NCI-H1436 (cell line): Measurements from ENCODE around the gene MS4A4A.
"Not testable (repeated sequence)": the region's sequence is repeated elsewhere in the genome, so short reads cannot be mapped to it uniquely, and the experiment has no call there.

Experiments used
- DNase-seq: peaks from one replicate; lab custom pipeline; 2025; lab: John Stamatoyannopoulos, UW

MS4A4A gene

DNA sequence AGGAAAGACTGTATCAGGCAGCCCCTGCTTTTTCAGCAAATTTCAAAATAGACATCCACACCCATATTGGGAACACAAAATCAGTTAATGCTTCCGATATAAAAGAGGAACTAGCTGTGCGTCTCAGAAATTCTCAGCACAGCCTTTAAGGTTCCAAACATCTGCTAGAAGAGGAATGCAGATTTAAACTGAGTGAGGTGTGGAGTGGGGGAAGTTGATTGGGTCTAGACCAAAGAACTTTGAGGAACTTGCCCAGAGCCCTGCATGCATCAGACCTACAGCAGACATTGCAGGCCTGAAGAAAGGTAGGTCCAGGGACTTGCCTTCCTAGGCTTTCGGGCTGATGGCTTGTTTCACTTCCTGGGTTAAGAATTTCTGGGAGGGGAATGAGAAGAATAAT, at the start of gene MS4A4A:
TSS of gene MS4A4A (plus strand) at position 255 of the 400 bp plus-strand sequence. CDS start at position 265, 10 bp downstream.
- no peak for DNase-seq

DNA sequence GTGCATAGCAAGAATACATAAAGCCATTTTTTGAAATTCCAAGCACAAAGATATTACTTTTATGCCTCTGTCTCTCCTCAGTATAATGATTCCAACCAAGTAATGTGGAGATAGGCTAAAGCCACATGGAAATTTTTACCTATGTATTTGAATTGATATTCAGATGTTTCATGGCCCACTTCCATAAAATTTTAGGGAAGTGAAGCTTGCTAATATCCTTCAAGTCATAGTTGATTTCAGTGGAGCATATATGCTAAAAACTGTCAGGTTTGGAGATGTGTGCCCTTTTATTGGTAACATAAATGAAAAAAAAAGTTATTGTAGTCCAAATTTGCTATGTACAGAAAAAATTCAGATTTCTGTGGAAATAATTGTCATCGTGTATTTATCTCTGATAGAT, 49.8 kb upstream of the MS4A4A start:
- DNase-seq: no peak

DNA sequence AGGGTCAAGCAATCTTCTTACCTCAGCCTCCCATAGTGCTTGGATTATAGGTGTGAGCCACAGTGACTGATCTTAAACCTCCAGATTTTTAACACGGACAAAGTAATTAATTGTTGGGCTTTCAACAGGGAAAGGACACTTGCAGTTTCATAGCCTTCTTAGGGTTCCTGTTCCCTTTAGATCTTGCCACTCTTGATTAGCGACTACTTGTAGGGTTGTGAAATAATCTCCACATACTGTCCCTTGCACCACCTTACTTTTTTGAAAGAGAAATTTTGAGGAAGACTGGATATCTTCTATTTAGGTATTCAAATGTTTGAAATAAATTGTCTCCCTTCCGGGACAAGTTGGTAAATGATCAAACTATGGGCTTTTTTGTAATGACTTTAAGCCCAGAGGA, 45.1 kb upstream of the MS4A4A start:
- DNase-seq: no peak

DNA sequence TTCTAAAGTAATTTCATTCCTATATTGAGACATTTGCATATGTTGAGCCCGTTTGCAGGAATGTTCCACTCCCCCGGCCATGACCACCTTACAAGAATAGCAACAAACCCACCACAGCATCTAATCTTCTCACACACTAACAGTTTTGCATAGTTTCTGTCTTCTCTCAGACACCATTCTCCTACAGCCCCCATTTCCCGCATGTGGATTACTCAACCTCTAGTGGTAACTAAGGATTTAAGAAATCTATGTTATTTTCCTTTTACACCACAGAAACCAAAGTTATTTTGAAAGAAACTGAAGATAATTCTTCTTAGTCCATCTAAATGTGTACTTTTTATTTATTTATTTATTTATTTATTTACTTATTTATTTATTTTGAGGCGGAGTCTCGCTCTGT, 39.8 kb upstream of the MS4A4A start:
- no peak for DNase-seq

DNA sequence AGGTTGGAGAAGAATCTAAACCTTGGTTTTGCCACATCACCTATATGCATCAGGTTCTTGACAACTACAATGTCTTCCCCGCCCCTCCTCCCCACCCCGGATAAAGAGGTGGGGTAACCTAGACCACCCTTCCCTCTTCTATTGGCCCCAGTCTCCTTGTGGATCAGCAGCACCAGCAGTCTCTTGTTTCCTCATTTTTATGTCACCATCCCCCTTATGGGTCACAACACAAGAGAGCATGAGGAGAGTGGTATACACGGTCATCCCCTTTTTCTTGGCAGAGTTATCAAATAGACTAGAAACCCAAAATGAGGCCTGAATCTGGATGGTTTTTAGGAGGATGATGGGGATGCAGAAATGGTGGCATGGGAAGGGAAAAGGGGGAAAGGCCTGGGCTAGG, 38.7 kb upstream of the MS4A4A start:
- DNase-seq: no peak

DNA sequence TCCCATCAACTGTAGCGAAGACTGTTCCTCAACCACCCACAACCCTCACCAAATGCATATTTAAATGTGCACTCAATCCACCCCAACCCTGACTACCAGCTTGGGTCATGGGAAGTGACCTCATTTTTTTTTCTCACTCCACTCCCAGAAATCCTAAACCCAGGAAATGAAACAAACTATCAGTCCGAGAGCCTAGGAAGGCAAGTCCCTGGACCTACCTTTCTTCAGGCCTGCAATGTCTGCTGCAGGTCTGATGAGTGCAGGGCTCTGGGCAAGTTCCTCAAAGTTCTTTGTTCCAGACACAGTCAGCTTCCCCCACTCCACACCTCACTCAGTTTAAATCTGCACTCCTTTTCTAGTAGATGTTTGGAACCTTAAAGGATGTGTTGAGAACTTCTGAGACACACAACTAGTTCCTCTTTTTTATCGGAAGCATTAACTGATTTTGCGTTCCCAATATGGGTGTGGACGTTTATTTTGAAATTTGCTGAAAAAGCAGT, 37.7 kb upstream of the MS4A4A start, which contains the start of gene MS4A4E:
TSS of gene MS4A4E (minus strand) at position 398 of the 500 bp plus-strand sequence. CDS start 13,082 bp downstream, outside the sequence.
- no peak for DNase-seq

DNA sequence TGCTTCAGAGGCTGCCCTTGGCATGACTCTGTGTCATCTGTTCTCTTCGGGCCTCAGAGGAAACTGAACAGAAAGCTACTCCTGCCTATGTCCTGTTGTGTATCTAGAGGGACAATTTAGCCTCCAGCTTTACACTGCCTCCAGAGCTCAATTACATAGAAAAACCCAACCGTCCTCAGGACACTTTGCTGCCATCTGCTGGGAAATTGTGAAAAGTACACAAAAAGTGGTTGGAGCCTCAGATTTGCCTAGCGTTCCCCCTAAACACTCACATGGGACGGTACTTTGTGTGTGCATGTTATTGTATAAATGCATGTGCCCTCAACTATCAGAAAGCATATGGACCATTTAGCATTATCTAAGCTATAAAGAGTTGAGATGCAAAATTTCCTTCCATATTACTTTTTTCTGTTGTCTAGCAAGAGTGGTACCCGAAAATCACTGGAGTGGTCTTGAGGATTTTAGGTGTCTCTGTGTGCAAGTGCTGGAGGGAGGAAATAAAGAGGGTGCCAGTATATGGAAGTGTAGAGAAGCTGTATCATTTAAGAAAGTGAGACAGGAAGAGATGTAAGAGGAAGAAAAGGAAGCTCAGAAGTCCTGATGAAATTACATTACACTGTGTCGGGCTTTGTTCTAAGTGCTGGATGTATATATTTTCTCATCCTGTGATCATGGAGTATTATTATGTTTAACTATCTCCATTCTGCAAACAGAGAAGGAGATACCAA, 28.8 kb upstream of the MS4A4A start:
- peak; percentile 0 for DNase-seq

DNA sequence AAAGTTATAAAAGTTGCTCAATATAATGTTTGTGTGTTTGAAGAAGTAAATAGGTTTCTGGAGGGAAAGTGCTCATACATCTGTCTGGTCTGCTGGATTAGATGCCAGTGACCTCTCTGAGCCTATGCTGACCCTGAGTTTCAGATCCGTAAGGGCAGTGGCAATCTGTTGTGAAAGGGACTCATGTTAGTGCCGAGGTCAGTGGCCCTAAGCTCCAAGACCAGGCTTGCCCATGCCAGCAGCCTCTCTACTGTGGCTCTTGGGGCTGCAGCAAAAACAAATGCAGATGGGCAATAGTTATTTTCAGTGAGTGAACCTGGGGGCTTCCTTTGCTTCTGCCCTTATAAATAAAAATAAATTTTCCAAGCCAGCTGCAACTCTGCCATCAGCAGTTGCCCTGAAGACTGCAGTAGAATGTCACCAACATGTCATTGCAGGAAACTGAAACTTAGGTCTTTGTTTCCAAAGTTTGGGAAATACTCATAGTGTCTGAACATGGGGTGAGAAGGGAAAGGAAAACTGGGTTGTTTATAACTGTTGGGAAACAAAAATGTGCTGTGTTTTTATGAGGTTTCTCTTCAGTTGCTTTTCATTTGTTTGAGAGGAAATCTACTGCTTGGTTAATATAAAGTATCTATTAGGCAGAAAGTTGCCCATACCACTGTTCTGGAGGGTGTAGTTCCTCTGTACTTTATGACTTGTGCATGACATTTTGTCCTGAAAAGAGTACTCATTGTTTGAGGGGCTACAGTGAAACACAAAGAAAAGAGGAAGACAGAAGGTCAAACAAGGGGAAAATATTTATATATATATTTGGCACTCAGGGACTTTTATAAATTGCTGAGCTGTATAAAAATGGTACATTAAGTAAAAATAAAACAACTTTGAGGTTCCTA, 28.0 kb upstream of the MS4A4A start:
- DNase-seq: no peak

DNA sequence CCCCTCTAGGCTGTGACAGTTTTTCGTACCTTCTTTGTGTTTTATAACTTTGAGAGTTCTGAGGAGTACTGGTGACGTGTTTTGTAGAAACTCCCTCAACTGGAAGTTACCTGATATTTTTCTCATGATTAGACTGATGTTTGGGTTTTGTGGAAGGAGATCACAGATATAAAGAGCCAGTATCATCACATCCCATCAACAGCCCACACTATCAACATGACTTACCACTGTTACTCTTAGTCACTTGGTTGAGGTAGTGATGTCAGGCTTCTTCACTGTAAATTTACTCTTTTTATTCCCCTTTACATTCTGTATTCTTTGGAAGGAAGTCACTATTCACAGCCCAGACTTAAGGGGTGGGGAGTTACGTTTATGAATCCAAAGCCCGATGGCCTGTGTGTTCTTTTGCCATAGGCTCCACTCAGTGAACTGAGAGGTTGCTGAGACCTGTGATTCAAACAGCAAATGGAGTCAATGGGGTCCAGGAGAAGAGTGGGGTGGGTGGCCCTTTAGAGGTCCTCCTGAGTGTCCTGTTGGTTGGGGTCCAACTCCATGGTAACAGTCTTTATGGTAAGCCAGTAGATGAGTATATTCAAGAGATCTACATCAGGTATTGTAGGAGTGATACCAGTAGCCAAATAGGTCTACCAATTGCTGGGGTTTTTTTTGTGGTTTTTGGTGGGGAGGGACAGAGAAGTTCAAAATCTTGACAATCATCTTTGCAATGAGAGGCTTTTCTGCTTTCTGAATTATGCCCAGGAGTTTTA, 22.3 kb upstream of the MS4A4A start:
- DNase-seq: no peak

DNA sequence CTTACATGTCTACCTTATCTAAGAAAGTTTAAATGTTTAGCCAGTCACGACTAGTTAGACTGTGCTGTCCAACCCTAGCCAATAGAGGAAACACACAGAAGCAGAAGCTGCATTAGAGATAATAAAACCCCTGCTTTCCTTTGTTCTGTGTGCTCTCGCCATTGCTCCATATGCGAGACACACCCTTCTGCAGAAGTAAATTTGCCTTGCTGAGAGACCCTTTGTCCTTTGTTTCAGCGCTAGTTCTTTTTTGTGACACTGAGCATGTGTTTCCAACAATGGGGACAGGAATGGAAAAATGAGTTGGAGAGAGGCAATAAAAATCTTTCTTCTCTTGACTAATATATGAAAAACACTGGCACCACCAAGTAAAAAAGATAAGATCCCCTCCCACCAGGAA, 19.5 kb upstream of the MS4A4A start:
- no peak for DNase-seq

DNA sequence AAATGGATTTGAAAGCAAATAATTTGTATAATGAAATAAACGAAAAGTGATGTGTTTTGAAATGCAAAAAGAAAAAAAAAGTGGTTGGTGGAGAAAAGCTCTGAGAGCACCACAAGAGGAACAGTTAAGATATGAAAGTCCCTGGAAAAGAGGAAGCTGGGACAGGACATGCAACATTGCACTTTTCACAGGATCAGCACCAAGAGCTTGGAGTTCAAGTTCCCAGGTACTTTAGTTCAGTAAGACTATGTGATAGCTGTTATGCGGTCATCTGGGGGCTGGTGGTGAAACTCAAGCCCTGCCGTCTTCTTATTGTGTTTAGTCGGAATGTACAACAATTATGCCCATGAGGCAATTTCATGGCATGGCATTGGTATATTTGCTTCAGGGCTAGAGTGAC, 17.1 kb upstream of the MS4A4A start:
- no peak for DNase-seq

DNA sequence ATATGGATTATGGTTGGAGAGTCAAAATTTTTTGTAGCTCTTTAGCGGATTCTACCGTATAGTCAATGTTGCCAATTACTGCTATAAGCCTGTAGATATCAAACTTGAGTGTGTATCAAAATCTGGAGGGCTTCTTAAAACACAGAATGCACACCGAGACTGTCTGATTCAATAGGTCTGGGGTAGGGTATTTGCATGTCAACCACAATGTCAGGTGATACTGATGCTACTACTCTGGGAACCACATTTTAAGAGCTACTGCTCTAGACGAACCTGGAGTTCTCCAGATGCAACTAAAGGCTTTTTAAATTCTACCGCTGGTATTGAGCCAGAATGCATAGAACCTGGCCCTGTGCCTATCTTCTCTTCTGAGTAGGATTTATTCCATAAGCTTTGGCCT, 15.8 kb upstream of the MS4A4A start:
- DNase-seq: no peak

DNA sequence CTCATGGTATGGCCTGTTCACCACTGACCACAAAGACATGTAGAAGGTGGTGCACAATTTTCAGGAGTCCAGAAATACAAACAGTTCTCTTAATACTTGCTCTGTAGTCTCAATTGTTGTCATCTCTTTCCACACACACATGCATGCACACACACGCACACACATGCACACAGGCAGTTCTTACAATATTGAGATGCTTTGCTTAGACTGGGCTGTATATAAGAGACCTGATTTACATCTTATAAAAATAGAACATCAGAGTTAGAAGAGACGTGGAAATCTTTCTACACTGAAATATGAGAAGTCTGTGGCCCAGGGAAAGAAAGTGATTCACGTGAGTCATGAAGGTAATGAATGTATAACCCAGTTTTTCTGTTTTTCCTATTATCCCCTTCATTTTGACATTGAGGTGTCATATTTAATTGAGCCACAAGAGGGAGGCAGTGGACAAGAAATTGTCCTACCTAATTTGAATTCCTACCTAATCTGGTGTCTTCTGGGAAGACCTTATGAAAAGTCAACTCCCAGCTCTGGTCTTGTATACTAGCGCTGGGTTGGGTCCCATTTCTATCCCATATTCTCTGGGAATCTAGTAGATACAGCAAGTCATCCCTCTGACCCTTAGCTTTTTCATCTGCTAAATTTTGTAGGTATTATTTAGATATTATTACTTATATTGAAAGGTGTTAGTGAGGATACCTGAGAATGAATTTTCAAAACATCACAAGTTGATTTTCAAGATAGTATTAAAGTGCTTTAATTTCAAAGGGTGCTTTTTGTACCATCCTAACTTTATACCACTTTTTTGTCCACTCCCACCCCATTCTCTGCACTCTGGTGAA, 14.9 kb upstream of the MS4A4A start:
- peak; percentile 10 for DNase-seq

DNA sequence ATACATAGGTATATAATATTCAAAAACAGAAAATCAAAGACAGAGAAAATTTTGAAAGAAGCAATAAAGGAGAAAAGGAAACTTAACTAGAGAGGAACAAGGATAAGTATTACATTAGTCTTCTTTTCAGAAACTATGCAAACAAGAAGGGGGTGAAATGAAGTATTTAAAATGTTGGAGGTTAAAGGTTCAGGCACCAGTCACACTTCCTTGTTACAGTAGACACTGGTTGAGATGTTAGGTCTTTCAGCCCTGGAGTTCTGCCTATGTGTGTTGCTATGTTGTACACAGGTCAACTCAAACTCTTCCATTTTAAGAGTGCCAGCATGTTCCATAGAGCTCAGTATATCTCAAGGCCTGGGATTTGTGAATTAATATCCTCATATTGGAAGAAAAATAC, 6.0 kb upstream of the MS4A4A start:
- DNase-seq: no peak

DNA sequence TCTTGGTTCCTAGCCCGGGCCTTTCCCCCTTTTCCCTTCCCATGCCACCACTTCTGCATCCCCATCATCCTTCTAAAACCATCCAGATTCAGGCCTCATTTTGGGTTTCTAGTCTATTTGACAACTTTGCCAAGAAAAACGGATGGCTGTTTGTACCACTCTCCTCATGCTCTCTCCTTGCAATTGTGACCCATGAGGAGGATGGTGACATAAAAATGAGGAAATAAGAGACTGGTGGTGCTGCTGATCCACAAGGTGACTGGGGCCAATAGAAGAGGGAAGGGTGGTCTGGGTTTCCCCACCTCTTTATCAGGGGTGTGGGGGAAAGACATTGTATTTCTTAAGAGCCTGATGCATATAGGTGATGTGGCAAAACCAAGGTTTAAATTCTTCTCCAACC, 1.0 kb downstream of the MS4A4A start:
- no peak for DNase-seq

DNA sequence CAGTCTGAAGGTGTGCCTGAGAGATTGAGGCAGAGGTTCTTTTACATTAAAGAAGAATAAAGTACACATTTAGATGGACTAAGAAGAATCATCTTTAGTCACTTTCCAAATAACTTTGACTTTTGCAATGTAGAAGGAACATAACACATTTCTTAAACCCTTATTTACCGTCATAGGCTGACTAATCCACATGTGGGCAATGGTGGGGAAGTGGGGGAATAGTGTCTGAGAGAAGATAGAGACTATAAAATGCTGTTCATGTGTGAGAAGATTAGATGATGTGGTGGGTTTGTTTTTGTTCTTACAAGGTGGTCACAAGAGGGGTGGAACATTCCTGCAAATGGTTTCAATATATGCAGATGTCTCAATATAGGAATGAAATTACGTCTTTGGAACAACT, 1.8 kb downstream of the MS4A4A start:
- no peak for DNase-seq

DNA sequence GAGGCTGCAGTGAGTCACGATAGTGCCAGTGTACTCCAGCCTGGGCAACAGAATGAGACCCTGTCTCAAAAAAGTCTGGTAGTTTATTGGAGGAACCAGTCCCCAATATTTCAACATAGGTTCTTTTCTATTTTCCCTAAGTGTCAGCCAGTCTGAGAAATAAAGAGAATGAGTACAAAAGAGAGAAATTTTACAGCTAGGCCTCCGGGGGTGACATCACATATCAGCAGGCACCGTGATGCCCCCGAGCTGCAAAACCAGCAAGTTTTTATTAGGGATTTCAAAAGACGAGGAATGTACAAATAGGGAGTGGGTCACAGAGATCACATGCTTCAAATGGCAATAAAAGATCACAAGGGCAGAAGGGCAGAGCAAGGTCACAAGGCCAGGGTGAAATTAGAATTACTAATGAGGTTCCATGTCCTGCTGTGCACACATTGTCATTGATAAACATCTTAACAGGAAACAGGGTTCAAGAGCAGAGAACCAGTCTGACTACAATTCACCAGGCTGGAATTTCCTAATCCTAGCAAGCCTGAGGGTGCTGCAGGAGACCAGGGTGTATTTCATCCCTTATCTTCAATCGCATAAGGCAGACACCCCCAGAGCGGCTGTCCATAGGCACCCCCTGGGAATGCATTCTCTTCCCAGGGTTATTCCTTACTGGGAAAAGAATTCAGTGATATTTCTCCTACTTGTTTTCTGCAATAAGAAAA, 5.1 kb downstream of the MS4A4A start:
- not testable (repeated sequence) for DNase-seq

DNA sequence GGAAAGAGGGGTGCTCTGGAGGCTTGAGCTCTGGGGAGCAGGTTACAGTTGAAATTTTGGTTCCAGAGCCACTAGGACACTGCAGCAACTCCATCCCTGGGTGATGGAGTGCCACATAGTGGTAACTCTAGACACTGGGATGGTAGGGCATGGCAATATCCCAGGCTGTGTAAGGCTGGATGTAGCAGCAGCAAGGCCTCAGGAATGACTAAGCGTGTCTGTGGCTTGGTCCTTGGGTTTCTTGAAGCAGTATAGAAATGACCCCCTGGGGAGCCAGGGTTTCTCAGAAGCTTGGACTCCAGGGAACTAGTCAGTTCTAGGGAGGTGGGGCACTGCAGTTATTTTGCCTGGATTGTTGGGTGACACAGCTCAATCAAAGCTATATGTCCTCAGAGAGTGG, 8.1 kb downstream of the MS4A4A start:
- DNase-seq: no peak

DNA sequence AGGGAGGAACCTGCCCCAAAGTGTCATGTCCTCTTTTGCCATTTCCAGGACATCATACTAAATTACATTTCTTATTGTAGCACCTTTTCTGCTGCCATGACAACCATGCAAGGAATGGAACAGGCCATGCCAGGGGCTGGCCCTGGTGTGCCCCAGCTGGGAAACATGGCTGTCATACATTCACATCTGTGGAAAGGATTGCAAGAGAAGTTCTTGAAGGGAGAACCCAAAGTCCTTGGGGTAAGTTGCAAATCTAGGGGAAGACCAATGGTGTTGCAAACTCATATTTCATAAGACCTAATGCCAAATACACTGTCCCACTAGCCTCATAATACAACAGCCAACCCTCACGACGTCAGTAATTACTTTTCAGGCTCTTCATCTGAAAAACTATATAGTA, 11.7 kb downstream of the MS4A4A start:
- no peak for DNase-seq

DNA sequence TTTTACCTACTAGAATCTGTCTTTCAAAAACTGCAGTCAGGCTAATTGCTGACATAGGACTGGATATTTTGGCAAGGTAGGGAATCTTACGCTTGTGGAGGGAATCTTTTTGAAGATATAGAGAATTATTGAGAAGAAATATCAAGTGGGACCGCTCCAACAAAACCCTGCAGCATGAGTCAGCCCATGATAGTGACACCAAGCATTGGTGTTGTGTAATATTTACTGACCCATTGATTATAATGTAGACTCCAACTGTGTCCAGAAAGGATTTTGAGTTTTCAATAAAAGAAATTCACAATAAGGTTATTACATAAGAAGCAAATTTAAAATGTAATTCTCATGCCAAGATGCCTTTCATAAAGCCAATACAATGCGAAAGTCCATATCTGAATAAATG, 20.7 kb downstream of the MS4A4A start:
- DNase-seq: no peak

DNA sequence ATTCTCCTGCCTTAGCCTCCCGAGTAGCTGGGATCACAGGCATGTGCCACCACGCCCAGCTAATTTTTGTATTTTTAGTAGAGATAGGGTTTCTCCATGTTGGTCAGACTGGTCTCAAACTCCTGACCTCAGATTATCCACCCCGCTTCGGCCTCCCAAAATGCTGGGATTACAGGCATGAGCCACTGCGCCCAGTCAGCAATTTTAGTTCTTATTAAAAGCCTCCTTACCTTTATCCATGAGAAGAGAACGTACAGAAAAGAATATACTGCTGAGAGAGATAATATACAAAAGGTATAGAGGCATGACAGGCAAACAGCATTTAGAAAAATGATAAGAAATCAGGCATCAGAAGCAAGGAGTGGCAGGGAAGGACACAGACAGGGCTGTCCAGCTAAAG, 21.4 kb downstream of the MS4A4A start:
- not testable (repeated sequence) for DNase-seq
